K562 (cell line): ENCODE results near the gene DNAJB6. TPM values are rescaled to one million over a fixed set of nuclear protein-coding genes. Genes with fewer than 3 reads are reported as not detected.
A peak's percentile ranks its signal among the peaks of the same experiment; 100 is the strongest.

ENCODE experiments used
- E2F6 ChIP-seq, 2 experiments: IDR thresholded peaks; 2 replicates each; pipeline ENCODE4 v1.6.1; 2011; ENCODE audit warnings: borderline replicate concordance in 1 of 2, control low read depth in 1 of 2, low read depth in 1 of 2, low read length in 1 of 2, mild to moderate bottlenecking in 1 of 2, mixed read lengths in 1 of 2, moderate library complexity in 1 of 2; ENCODE audit not compliant: insufficient read depth in 1 of 2, insufficient read length in 1 of 2, poor library complexity in 1 of 2, severe bottlenecking in 1 of 2; ENCODE audit errors: extremely low read depth in 1 of 2
- ETS1 ChIP-seq: conservative IDR thresholded peaks from 2 replicates; pipeline ENCODE4 v1.6.1; 2011; ENCODE audit warnings: low read depth, mild to moderate bottlenecking, low read length; ENCODE audit not compliant: control insufficient read depth
- L3MBTL2 ChIP-seq: fragments of 450-650 bp; IDR thresholded peaks from 2 replicates; pipeline ENCODE4 v1.6.1; 2016; ENCODE audit warnings: mild to moderate bottlenecking, moderate library complexity
- MAX ChIP-seq: sonication (generic); formaldehyde crosslinking; IDR thresholded peaks from 2 replicates; pipeline ENCODE4 v1.9.0; 2022; ENCODE audit warnings: mild to moderate bottlenecking, missing genetic modification reagents
- MGA ChIP-seq: fragments of 450-650 bp; IDR thresholded peaks from 2 replicates; pipeline ENCODE4 v1.6.1; 2016; ENCODE audit warnings: mild to moderate bottlenecking, moderate library complexity
- OTX1 ChIP-seq: fragments of 450-650 bp; formaldehyde crosslinking; IDR thresholded peaks from 2 replicates; pipeline ENCODE4 v1.4.0; 2022; ENCODE audit warnings: mild to moderate bottlenecking
- PCBP1 ChIP-seq: fragments of 200-400 bp; formaldehyde crosslinking; IDR thresholded peaks from 2 replicates; pipeline ENCODE4 v1.6.1; 2018; ENCODE audit warnings: mild to moderate bottlenecking, low read depth, low read length; ENCODE audit not compliant: poor library complexity, severe bottlenecking
- PKNOX1 ChIP-seq: fragments of 450-650 bp; IDR thresholded peaks from 2 replicates; pipeline ENCODE4 v1.6.1; 2016
- ZBTB2 ChIP-seq: fragments of 450-650 bp; IDR thresholded peaks from 2 replicates; pipeline ENCODE4 v1.6.1; 2016; ENCODE audit warnings: antibody characterized with exemption
- ZBTB7A ChIP-seq: IDR thresholded peaks from 2 replicates; pipeline ENCODE4 v1.6.1; 2011; ENCODE audit warnings: low read depth, mild to moderate bottlenecking, low read length, moderate library complexity, borderline replicate concordance; ENCODE audit not compliant: control insufficient read depth
- polyA plus RNA-seq, 8 experiments: library from polyadenylated mRNA; depleted of rRNA in 4 of 8; stranded (reverse) in 5 of 8; unstranded in 3 of 8; fragments of >200 nt; fragmentation: Nextera tagmentation in 2 of 8; fragmentation: Illumina TruSeq in 1 of 8; extraction: Ambion mirVana in 2 of 8; extraction: Trizol in 1 of 8; gene quantifications; 2 replicates each; pipeline versions ENCODE4 v1.2.1 to v1.2.3, GENCODE V29; 2011 to 2014; ENCODE audit warnings: inconsistent platforms in 1 of 8, missing spikeins in 1 of 8
- total RNA-seq, 7 experiments: library from RNA; depleted of rRNA in 6 of 7; stranded (reverse); fragments of >200 nt in 6 of 7; fragmentation: Illumina TruSeq in 2 of 7; extraction: Trizol in 2 of 7; gene quantifications; 2 replicates each; pipeline versions ENCODE4 v1.2.1 to v1.2.3, GENCODE V29; 2011 to 2021; ENCODE audit warnings: low replicate concordance in 1 of 7

DNAJB6 gene
- total and polyA plus RNA-seq, 9 of the 15 experiments (the other 6 are each of a cell fraction or from before 2014, with no cell fraction given): 84.5 to 158 (median 135) TPM

GRCh38 chr7:157411580-157411979 is 74.8 kb downstream of the DNAJB6 start (continued):
- TF ChIP-seq MGA (peak; percentile 66), OTX1 (CRISPR knock-in tag) (no peak), E2F6 (IDR thresholded peaks at IDR 0.05; ENCODE audit: borderline replicate concordance in 1 of 2, extremely low read depth in 1 of 2, insufficient read depth in 1 of 2, insufficient read length in 1 of 2, low read depth in 1 of 2, low read length in 1 of 2, poor library complexity in 1 of 2, severe bottlenecking in 1 of 2) (peak; percentile 15 to 76), PCBP1 (no peak), ZBTB7A (peak; percentile 20; the same call in 1 of the 2 replicates), PKNOX1 (no peak), L3MBTL2 (peak; percentile 78), ZBTB2 (no peak), ETS1 (0 out of 2 replicates have a peak, but pooled peaks have one; percentile 29), MAX (CRISPR knock-in tag) (peak; percentile 85)
